Osteocyte (in vitro differentiated cells): Measurements from ENCODE around the gene NTF3. TPM values are rescaled to one million over a fixed set of nuclear protein-coding genes. Genes with fewer than 3 reads are reported as not detected.

Experiments
- DNase-seq: peaks from one replicate; pipeline ENCODE4 v3.0.0; 2021; ENCODE audit warnings: mixed read lengths; ENCODE audit not compliant: unreplicated experiment; ENCODE audit errors: extremely low spot score
- H3K27ac Mint-ChIP-seq: one replicate; pipeline ENCODE4 v1.8.0; 2021; ENCODE audit warnings: mild to moderate bottlenecking, mixed read lengths; ENCODE audit not compliant: unreplicated experiment
- H3K27me3 Mint-ChIP-seq: one replicate; pipeline ENCODE4 v1.8.0; 2021; ENCODE audit warnings: mixed read lengths; ENCODE audit not compliant: unreplicated experiment
- H3K36me3 Mint-ChIP-seq: one replicate; pipeline ENCODE4 v1.8.0; 2021; ENCODE audit warnings: mixed read lengths; ENCODE audit not compliant: unreplicated experiment
- H3K4me1 Mint-ChIP-seq: one replicate; pipeline ENCODE4 v1.8.0; 2021; ENCODE audit warnings: mixed read lengths; ENCODE audit not compliant: unreplicated experiment
- H3K4me3 Mint-ChIP-seq: one replicate; pipeline ENCODE4 v1.8.0; 2021; ENCODE audit warnings: mild to moderate bottlenecking, moderate library complexity, mixed read lengths; ENCODE audit not compliant: unreplicated experiment
- H3K9me3 Mint-ChIP-seq: one replicate; pipeline ENCODE4 v1.8.0; 2021; ENCODE audit warnings: mixed read lengths; ENCODE audit not compliant: unreplicated experiment
- CTCF ChIP-seq: fragments of 200-600 bp; sonication (generic); IDR thresholded peaks from 2 replicates; pipeline ENCODE4 v1.5.0; 2021; ENCODE audit warnings: antibody characterized with exemption, mild to moderate bottlenecking, moderate library complexity
- total RNA-seq: library from RNA; stranded (reverse); gene quantifications from 2 replicates; pipeline ENCODE4 v1.2.1, GENCODE V29; 2021

Gene NTF3
- total RNA-seq, 1 donor from 2014 or later = 1.1 TPM

DNA sequence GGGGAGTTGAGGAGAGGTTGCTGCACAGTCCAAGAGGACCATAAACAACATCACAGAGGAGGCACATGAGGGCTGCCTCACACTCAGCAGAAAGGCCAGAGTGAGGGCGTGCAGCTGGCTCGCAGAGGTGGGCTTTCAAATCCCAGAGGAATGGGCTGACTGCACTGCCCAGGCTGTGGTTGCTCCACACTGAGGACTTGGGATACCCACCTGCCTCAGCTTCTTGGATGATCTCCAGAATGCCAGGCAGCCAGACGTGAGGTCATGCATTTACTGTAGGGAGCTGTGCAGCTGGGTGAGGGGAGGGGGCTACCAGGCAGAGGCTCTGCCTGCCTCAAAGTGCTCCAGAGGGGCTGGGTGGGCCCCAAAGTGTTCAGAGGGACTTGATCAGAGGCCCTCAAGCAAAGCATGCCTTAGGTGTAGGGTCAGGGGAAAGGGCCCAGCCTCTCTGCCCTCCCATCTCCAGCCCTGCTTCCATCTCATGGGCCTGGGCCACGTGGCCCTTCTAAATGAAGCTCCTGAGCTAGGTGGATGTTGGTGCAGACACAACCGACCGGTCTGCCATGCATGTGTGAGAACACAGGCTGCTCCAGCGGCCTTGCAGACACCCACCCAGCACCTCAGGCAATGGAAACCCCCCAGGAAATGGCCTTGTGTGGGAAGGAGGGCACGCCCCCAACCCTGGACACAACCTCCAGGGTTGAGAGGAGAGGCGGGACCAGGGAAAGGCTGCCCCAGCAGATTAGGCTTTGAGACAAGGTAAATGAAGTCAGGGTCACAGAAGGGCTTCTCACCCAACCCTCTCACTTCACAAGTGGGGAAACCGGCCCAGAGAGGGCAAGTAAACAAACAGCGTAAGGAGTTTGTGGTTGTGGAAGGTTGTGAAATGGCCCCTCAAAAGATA lies 90.8 kb downstream of the NTF3 start:
- H3K4me3 Mint-ChIP-seq = no peak overlapping the region
- peak; percentile 73 for DNase-seq
- peaks cover 8% of the 10 kb centered on the region for H3K4me1 Mint-ChIP-seq
- H3K36me3 Mint-ChIP-seq = no peaks in the 10 kb centered on the region
- TF ChIP-seq CTCF = no peak
- no peaks in the 10 kb centered on the region for H3K9me3 Mint-ChIP-seq
- no peak overlapping the region for H3K27ac Mint-ChIP-seq
- H3K27me3 Mint-ChIP-seq = peaks cover 6% of the 10 kb centered on the region

DNA sequence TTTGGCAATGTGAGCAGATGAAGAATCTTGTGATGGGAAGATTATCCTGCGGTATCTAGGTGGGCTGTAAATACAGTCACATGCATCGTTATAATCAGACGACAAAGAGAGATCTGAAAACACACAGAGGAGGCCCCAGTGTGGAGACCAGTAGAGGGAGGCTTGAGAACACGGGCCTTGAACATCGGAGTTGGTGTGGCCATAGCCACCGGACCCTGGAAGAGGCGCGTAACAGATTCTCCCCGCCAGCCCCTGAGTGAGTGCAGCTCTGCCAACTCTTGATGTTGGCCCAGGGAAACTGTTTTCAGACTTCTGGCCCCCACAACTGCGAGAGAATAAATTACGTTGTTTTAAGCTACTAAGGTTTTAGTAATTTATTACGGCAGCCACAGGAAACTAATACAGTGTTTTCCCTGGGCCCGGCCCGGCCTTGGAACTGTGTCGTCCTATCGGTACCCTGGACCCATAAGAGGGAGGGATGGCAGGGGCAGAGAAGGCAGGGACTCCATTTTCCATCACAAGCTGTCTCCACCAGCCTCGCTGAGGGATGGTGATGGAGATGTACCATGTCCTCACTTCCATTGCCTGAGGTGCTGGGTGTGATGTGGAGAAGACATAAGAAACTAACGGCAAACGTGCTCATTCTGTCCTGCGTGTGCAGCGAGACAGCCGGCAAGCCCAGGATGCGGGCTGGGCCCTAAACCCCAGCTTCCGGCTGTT lies 91.6 kb downstream of the NTF3 start:
- Mint-ChIP-seq H3K36me3 (no peaks in the 10 kb centered on the region), H3K4me1 (peaks cover 3% of the 10 kb centered on the region), H3K9me3 (no peaks in the 10 kb centered on the region)

GRCh38 chr12:5524116-5524768 lies 92.3 kb downstream of the NTF3 start:
- DNase-seq = peak; percentile 67
- H3K9me3 Mint-ChIP-seq = no peaks in the 10 kb centered on the region
- H3K4me3 Mint-ChIP-seq = no peak overlapping the region
- H3K4me1 Mint-ChIP-seq = no peaks in the 10 kb centered on the region
- no peaks in the 10 kb centered on the region for H3K36me3 Mint-ChIP-seq
- no peak overlapping the region for H3K27ac Mint-ChIP-seq
- TF ChIP-seq CTCF = no peak
- H3K27me3 Mint-ChIP-seq = peaks cover 11% of the 10 kb centered on the region

More for the DNA sequence above, 91.6 kb downstream of the NTF3 start:
- no peak for TF ChIP-seq CTCF
- Mint-ChIP-seq H3K27me3 (peaks cover 7% of the 10 kb centered on the region), H3K4me3 (no peak overlapping the region), H3K27ac (no peak overlapping the region)
- peak; percentile 68 for DNase-seq

DNA sequence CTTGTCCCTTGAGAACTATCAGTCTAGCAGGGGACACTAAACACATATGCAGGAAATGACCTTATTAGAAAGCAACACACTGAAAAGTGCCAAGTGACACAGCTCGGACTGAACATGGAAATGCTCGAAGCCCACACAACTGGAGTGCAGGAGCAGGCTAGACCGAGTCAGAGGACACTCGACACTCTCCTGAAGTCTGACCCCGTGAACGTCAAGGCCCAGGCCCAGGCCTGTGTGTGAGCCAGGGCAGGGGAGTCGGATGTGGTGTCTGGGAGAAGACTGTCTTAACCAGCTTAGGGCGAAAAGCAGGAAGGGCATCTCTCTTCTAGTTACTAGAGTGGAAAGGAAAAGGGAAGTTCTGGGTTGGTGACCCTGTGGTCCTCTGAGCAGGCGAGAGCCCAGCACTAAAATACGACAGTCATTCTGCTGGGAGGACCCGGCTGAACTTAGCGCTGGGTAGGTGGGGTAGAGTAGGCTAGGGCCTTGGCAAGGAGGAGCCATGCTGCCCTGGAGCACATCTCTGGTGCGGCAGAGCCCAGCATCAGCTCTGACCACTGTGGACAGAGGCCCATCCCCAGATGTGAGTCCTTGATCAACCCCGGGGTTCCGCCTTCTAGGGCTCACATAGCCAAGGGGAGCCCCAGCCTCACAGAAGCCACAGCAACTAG lies 93.0 kb downstream of the NTF3 start:
- Mint-ChIP-seq H3K36me3 (no peaks in the 10 kb centered on the region), H3K4me1 (no peaks in the 10 kb centered on the region), H3K4me3 (no peak overlapping the region), H3K27ac (no peak overlapping the region), H3K27me3 (peaks cover 13% of the 10 kb centered on the region), H3K9me3 (no peaks in the 10 kb centered on the region)
- no peak for TF ChIP-seq CTCF
- peak; percentile 78 for DNase-seq
